Smooth muscle cell (in vitro differentiated cells): ENCODE results near the gene FOXR1. TPM values are rescaled to one million over a fixed set of nuclear protein-coding genes. Genes with fewer than 3 reads are reported as not detected.

Source experiments
- DNase-seq: peaks from one replicate; lab custom pipeline; 2025; ENCODE audit not compliant: unreplicated experiment; lab: John Stamatoyannopoulos, UW
- H2AFZ ChIP-seq: fragments of 200-600 bp; sonication (generic); 2 replicates; pipeline ENCODE4 v1.6.0; 2016; ENCODE audit warnings: antibody characterized with exemption, low read depth, mild to moderate bottlenecking
- H3F3A ChIP-seq: fragments of 200-600 bp; sonication (generic); 2 replicates; pipeline ENCODE4 v1.6.0; 2017; ENCODE audit warnings: antibody characterized with exemption, low read depth
- H3K27ac ChIP-seq: fragments of 200-600 bp; sonication (generic); 2 replicates; pipeline ENCODE4 v1.5.1; 2016; ENCODE audit warnings: low read depth, mild to moderate bottlenecking
- H3K27me3 ChIP-seq: fragments of 200-600 bp; sonication (generic); 2 replicates; pipeline ENCODE4 v1.6.1; 2016; ENCODE audit warnings: low read depth, mild to moderate bottlenecking
- H3K36me3 ChIP-seq: fragments of 200-600 bp; sonication (generic); 2 replicates; pipeline ENCODE4 v1.5.1; 2016; ENCODE audit warnings: low read depth
- H3K4me1 ChIP-seq: fragments of 200-600 bp; sonication (generic); 2 replicates; pipeline ENCODE4 v1.5.1; 2016; ENCODE audit warnings: low read depth
- H3K4me2 ChIP-seq: fragments of 200-600 bp; sonication (generic); 2 replicates; pipeline ENCODE4 v1.6.0; 2016; ENCODE audit warnings: mild to moderate bottlenecking
- H3K4me3 ChIP-seq: fragments of 200-600 bp; sonication (generic); 2 replicates; pipeline ENCODE4 v1.5.1; 2016; ENCODE audit warnings: mild to moderate bottlenecking
- H3K79me2 ChIP-seq: fragments of 200-600 bp; sonication (generic); 2 replicates; pipeline ENCODE4 v1.6.0; 2016; ENCODE audit warnings: low read depth, mild to moderate bottlenecking
- H3K9ac ChIP-seq: fragments of 200-600 bp; sonication (generic); 2 replicates; pipeline ENCODE4 v1.6.0; 2016; ENCODE audit warnings: low read depth
- H3K9me3 ChIP-seq: fragments of 200-600 bp; sonication (generic); replicated peaks from 2 replicates; pipeline ENCODE4 v1.5.1; 2016; ENCODE audit warnings: low read depth
- H4K20me1 ChIP-seq: fragments of 200-600 bp; sonication (generic); 2 replicates; pipeline ENCODE4 v1.6.0; 2016; ENCODE audit warnings: low read depth
- CTCF ChIP-seq: fragments of 200-600 bp; sonication (generic); IDR thresholded peaks from 2 replicates; pipeline ENCODE4 v1.5.1; 2017; ENCODE audit warnings: borderline replicate concordance, mild to moderate bottlenecking, antibody characterized with exemption; ENCODE audit not compliant: insufficient read depth, poor library complexity, severe bottlenecking
- WGBS: methylation state at CpG from one replicate; pipeline ENCODE4 v1.1.7; 2016; ENCODE audit warnings: low lambda C conversion rate; 5-methylcytosine and 5-hydroxymethylcytosine counted together
- polyA plus RNA-seq: library from polyadenylated mRNA; unstranded; fragments of >200 nt; fragmentation: Nextera tagmentation; extraction: Ambion mirVana; gene quantifications from 2 replicates; pipeline ENCODE4 v1.2.1, GENCODE V29; 2016
- total RNA-seq: library from RNA; depleted of rRNA; stranded (reverse); fragments of >200 nt; gene quantifications from 2 replicates; pipeline ENCODE4 v1.2.3, GENCODE V29; 2014

FOXR1 gene
- total and polyA plus RNA-seq, 2 experiments from 2014 or later: not detected

GRCh38 chr11:118930094-118930712 lies 41.4 kb upstream of the FOXR1 start:
- peak; percentile 91 for TF ChIP-seq CTCF
- under 1% methylated on average over 20 of the region's 20 CpGs for WGBS
- Histone ChIP-seq H3K4me1 (peaks cover 9% of the 10 kb centered on the region), H3K36me3 (no peaks in the 10 kb centered on the region), H3K4me2 (peak overlapping the region; percentile 89), H3K9me3 (no peaks in the 10 kb centered on the region), H3K9ac (peak overlapping the region; percentile 29), H3F3A (peaks cover 10% of the 10 kb centered on the region), H3K79me2 (peaks cover 2% of the 10 kb centered on the region), H3K27ac (peak overlapping the region; percentile 85), H2AFZ (peak overlapping the region; percentile 35), H4K20me1 (peaks cover under 1% of the 10 kb centered on the region), H3K4me3 (peak overlapping the region; percentile 69), H3K27me3 (no peaks in the 10 kb centered on the region)
- DNase-seq: peak; percentile 56

GRCh38 chr11:118931571-118931970 lies 40.0 kb upstream of the FOXR1 start:
- H3K4me2 ChIP-seq: no peak overlapping the region
- H4K20me1 ChIP-seq: no peaks in the 10 kb centered on the region
- H3K9ac ChIP-seq: no peak overlapping the region
- peaks cover 10% of the 10 kb centered on the region for H3F3A ChIP-seq
- no peak overlapping the region for H3K27ac ChIP-seq
- DNase-seq: no peak
- H2AFZ ChIP-seq: no peak overlapping the region
- peaks cover 9% of the 10 kb centered on the region for H3K4me1 ChIP-seq
- H3K79me2 ChIP-seq: no peaks in the 10 kb centered on the region
- no peaks in the 10 kb centered on the region for H3K27me3 ChIP-seq
- no peak overlapping the region for H3K4me3 ChIP-seq
- no peak for TF ChIP-seq CTCF
- no peaks in the 10 kb centered on the region for H3K36me3 ChIP-seq
- no peaks in the 10 kb centered on the region for H3K9me3 ChIP-seq

GRCh38 chr11:118933486-118933885 lies 38.1 kb upstream of the FOXR1 start:
- TF ChIP-seq CTCF: no peak
- H3F3A ChIP-seq: peaks cover 10% of the 10 kb centered on the region
- H4K20me1 ChIP-seq: no peaks in the 10 kb centered on the region
- DNase-seq: no peak
- H3K27me3 ChIP-seq: no peaks in the 10 kb centered on the region
- no peak overlapping the region for H3K9ac ChIP-seq
- H3K9me3 ChIP-seq: no peaks in the 10 kb centered on the region
- no peaks in the 10 kb centered on the region for H3K79me2 ChIP-seq
- peak overlapping the region; percentile 24 for H3K27ac ChIP-seq
- no peak overlapping the region for H3K4me2 ChIP-seq
- H3K4me1 ChIP-seq: peaks cover 3% of the 10 kb centered on the region
- H3K36me3 ChIP-seq: no peaks in the 10 kb centered on the region
- no peak overlapping the region for H3K4me3 ChIP-seq
- 18% methylated on average over 4 of the region's 4 CpGs for WGBS
- H2AFZ ChIP-seq: no peak overlapping the region

- Histone ChIP-seq H3K27ac (no peak overlapping the region), H3K4me1 (peaks cover 13% of the 10 kb centered on the region), H3K36me3 (no peaks in the 10 kb centered on the region), H3K79me2 (no peaks in the 10 kb centered on the region), H3K27me3 (no peaks in the 10 kb centered on the region), H3K4me3 (no peak overlapping the region), H3K4me2 (no peak overlapping the region), H3K9me3 (no peaks in the 10 kb centered on the region), H2AFZ (no peak overlapping the region), H3F3A (peaks cover 10% of the 10 kb centered on the region), H4K20me1 (no peaks in the 10 kb centered on the region), H3K9ac (no peak overlapping the region)
- no peak for TF ChIP-seq CTCF
- 91% methylated on average over 8 of the region's 8 CpGs for WGBS
- DNase-seq: no peak
Measured at GRCh38 chr11:118935376-118935775, 36.2 kb upstream of the FOXR1 start.
